ENCODE data around the gene CRYBA4.

- TF ChIP-seq CTCF (IDR thresholded peaks at IDR 0.05) (no peak), EP300 (IDR thresholded peaks at IDR 0.05) (no peak)
Observed at GRCh38 chr22:26632422-26633155, 10.8 kb downstream of the CRYBA4 start.
